GM12892 (cell line): ENCODE results near the gene PKP3.
"Not testable (repeated sequence)": the region's sequence is repeated elsewhere in the genome, so short reads cannot be mapped to it uniquely, and the experiment has no call there.

ENCODE experiments used
- POLR2A ChIP-seq: IDR thresholded peaks from 2 replicates; pipeline ENCODE4 v1.6.1; 2011; ENCODE audit warnings: low read depth, low read length, control low read depth
- POLR2AphosphoS5 ChIP-seq: IDR thresholded peaks from 2 replicates; pipeline ENCODE4 v1.6.1; 2011; ENCODE audit warnings: low read depth, low read length, control low read depth
- TAF1 ChIP-seq: IDR thresholded peaks from 2 replicates; pipeline ENCODE4 v1.6.1; 2011; ENCODE audit warnings: low read depth, mild to moderate bottlenecking, control low read depth, low read length, borderline replicate concordance

DNA sequence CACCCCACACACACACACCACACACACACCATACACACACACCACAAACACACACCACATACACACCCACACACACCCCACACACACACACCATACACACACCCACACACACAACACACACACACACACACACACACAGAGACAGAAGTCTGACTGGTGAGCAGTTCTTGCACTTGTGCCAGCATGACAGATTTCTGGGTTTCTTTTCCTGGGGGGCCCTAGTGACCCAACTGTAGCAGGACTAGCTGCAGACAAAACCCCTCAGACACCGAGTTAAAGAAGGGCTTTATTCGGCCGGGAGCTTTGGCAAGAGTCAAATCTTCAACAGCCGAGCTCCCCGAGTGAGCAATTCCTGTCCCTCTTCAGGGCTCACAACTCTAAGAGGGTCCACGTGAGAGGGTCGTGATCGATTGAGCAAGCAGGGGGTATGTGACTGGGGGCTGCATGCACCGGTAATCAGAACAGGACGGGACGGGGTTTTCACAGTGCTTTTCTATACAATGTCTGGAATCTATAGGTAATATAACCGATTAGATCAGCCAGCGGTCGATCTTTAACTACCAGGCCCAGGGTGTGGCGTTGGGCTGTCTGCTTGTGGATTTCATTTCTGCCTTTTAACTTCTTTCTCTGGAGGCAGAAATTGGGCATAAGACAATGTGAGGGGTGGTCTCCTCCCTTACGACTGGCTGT lies 43.8 kb upstream of the PKP3 start:
- not testable (repeated sequence) for TF ChIP-seq POLR2AphosphoS5, POLR2A, TAF1
